HL-60 (cell line): ENCODE data around the gene C1QTNF3.
A peak's percentile ranks its signal among the peaks of the same experiment; 100 is the strongest.

ENCODE experiments used
- DNase-seq, 2 experiments: peaks; one replicate each; pipeline ENCODE4 v3.0.0-alpha.2; 2010 to 2020; ENCODE audit warnings: low read depth in 1 of 2, low spot score in 1 of 2
- H3K27ac ChIP-seq: fragments of 250-450 bp; sonication (Bioruptor Pico); replicated peaks from 2 replicates; pipeline ENCODE4 v1.5.1; 2020; ENCODE audit warnings: mild to moderate bottlenecking, moderate library complexity
- H3K27me3 ChIP-seq: fragments of 250-450 bp; sonication (Bioruptor Pico); 2 replicates; pipeline ENCODE4 v1.5.1; 2021; ENCODE audit warnings: mild to moderate bottlenecking, moderate library complexity; ENCODE audit not compliant: insufficient read depth, poor library complexity, severe bottlenecking
- H3K4me3 ChIP-seq: replicated peaks from 2 replicates; pipeline ENCODE4 v1.5.1; 2011; ENCODE audit warnings: mild to moderate bottlenecking, control low read depth, low read length; ENCODE audit not compliant: insufficient read depth
- GABPA ChIP-seq: IDR thresholded peaks from 2 replicates; pipeline ENCODE4 v1.6.1; 2012; ENCODE audit warnings: low read depth
- POLR2AphosphoS5 ChIP-seq: IDR thresholded peaks from 2 replicates; pipeline ENCODE4 v1.6.1; 2012; ENCODE audit warnings: low read depth
- SPI1 ChIP-seq: IDR thresholded peaks from 2 replicates; pipeline ENCODE4 v1.6.1; 2012; ENCODE audit warnings: low read depth, mild to moderate bottlenecking, borderline replicate concordance
- TF ChIP-seq, protein P1 (sequence below): IDR thresholded peaks from one replicate; pipeline ENCODE4 v1.5.1; 2011; ENCODE audit warnings: low read length, control low read depth, inconsistent platforms; ENCODE audit not compliant: insufficient read depth
- TF ChIP-seq, protein P2 (sequence below): IDR thresholded peaks from 2 replicates; pipeline ENCODE4 v1.6.1; 2012; ENCODE audit warnings: low read depth; ENCODE audit not compliant: insufficient replicate concordance

C1QTNF3 gene

DNA sequence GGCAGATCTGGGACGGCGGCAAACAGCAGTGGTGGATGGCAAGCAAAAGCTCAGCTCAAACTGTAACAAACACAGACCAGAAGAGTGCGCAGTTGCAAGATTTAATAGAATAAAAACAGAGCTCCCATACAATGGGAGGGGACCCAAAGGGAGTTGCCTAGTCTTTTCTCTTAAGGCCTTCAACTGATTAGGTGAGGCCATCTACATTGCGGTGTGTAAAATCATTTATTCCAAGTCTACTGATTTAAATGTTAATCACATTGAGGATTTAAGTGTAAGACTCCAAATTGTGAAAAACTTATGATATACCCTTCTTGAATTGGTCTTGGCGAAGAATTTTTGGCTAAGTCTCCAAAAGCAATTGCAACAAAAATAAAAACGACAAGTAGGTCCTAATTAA, 21.6 kb upstream of the C1QTNF3 start:
- Histone ChIP-seq H3K27ac (no peak overlapping the region), H3K4me3 (no peak overlapping the region), H3K27me3 (no peaks in the 10 kb centered on the region)
- TF ChIP-seq SPI1: no peak
- TF ChIP-seq, protein P1, sequence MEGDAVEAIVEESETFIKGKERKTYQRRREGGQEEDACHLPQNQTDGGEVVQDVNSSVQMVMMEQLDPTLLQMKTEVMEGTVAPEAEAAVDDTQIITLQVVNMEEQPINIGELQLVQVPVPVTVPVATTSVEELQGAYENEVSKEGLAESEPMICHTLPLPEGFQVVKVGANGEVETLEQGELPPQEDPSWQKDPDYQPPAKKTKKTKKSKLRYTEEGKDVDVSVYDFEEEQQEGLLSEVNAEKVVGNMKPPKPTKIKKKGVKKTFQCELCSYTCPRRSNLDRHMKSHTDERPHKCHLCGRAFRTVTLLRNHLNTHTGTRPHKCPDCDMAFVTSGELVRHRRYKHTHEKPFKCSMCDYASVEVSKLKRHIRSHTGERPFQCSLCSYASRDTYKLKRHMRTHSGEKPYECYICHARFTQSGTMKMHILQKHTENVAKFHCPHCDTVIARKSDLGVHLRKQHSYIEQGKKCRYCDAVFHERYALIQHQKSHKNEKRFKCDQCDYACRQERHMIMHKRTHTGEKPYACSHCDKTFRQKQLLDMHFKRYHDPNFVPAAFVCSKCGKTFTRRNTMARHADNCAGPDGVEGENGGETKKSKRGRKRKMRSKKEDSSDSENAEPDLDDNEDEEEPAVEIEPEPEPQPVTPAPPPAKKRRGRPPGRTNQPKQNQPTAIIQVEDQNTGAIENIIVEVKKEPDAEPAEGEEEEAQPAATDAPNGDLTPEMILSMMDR: no peak
- TF ChIP-seq GABPA: no peak
- TF ChIP-seq, protein P2, sequence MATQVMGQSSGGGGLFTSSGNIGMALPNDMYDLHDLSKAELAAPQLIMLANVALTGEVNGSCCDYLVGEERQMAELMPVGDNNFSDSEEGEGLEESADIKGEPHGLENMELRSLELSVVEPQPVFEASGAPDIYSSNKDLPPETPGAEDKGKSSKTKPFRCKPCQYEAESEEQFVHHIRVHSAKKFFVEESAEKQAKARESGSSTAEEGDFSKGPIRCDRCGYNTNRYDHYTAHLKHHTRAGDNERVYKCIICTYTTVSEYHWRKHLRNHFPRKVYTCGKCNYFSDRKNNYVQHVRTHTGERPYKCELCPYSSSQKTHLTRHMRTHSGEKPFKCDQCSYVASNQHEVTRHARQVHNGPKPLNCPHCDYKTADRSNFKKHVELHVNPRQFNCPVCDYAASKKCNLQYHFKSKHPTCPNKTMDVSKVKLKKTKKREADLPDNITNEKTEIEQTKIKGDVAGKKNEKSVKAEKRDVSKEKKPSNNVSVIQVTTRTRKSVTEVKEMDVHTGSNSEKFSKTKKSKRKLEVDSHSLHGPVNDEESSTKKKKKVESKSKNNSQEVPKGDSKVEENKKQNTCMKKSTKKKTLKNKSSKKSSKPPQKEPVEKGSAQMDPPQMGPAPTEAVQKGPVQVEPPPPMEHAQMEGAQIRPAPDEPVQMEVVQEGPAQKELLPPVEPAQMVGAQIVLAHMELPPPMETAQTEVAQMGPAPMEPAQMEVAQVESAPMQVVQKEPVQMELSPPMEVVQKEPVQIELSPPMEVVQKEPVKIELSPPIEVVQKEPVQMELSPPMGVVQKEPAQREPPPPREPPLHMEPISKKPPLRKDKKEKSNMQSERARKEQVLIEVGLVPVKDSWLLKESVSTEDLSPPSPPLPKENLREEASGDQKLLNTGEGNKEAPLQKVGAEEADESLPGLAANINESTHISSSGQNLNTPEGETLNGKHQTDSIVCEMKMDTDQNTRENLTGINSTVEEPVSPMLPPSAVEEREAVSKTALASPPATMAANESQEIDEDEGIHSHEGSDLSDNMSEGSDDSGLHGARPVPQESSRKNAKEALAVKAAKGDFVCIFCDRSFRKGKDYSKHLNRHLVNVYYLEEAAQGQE: no peak
- TF ChIP-seq POLR2AphosphoS5: no peak
- DNase-seq: no peak

DNA sequence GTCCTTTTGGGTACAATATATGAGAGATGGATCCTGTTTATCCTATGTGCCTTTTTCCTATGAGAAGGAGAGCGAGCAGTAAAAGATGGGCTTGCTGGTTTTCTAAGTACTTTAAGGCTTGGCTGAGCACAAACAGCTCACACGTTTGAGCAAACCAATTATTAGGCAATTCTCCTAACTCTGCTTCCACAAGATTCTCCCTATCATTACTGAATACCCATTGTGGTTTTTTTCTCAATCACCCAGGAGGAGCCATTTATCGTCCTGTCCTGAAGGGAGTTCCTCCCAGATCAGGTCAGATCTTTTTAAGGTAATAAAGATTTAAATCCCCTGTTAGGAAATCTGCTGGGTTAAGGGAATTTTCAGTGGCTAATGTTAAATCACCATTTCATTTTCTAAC, 19.4 kb upstream of the C1QTNF3 start:
- no peaks in the 10 kb centered on the region for H3K27me3 ChIP-seq
- DNase-seq: peak in 1 of 2 experiments; percentile 52
- no peak for TF ChIP-seq POLR2AphosphoS5
- no peak overlapping the region for H3K4me3 ChIP-seq
- peak overlapping the region; percentile 29 for H3K27ac ChIP-seq

DNA sequence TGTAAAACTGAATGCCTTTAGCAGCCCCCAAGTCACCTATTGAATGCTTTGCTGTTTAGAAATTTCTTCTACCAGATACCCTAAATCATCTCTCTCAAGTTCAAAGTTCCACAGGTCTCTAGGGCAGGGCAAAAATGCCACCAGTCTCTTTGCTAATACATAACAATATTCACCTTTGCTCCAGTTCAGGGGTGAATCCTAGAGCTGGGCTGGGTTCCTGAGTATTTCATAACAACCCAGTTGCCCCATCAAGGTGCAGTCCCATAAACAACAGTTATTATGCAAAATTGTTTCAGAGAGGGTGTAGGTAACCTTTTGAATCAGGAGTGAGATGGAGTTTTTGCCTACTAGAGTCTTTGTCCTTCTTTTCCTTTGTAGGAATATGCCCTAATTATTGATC, 19.0 kb upstream of the C1QTNF3 start:
- Histone ChIP-seq H3K27me3 (no peaks in the 10 kb centered on the region), H3K4me3 (no peak overlapping the region), H3K27ac (peak overlapping the region; percentile 29)
- no peak for TF ChIP-seq GABPA
- TF ChIP-seq, protein P1: no peak
- no peak for TF ChIP-seq SPI1
- TF ChIP-seq, protein P2: no peak
- TF ChIP-seq POLR2AphosphoS5: no peak
- no peak for DNase-seq

DNA sequence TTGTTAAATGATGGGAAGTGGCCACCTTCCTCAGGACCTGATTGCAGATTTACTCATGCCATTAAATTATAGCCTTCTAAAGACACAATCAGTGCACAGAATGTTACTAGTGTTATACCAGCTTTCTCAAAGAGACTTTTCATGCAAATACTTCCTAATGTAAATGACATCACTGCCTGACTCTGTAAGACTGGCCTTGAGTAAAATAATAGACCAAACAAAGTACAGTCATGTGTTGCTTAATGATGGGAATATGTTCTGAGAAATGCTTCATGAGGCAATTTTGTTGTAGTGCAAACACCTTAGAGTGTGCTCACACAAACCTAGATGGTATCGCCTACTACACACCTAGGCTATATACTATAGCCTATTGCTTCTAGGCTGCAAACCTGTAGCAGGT, 17.0 kb upstream of the C1QTNF3 start:
- H3K27ac ChIP-seq: no peak overlapping the region
- H3K4me3 ChIP-seq: no peak overlapping the region
- TF ChIP-seq, protein P1: no peak
- TF ChIP-seq GABPA (no peak), SPI1 (no peak), POLR2AphosphoS5 (no peak)
- TF ChIP-seq, protein P2: no peak
- no peak for DNase-seq
- H3K27me3 ChIP-seq: no peaks in the 10 kb centered on the region
